GM21619 (cell line): ENCODE results near the gene RGS12.

Source experiments
- ATAC-seq: cut with Tn5 transposase; IDR thresholded peaks from one replicate; pipeline ENCODE4 v1.9.1; 2021; ENCODE audit not compliant: unreplicated experiment

The RGS12 gene

GRCh38 chr4:3254302-3255131 is 38.3 kb upstream of the RGS12 start:
- no peak for ATAC-seq

GRCh38 chr4:3255611-3256186 is 37.1 kb upstream of the RGS12 start:
- ATAC-seq = no peak

- no peak for ATAC-seq
These were observed 36.4 kb upstream of the RGS12 start for GRCh38 chr4:3256230-3257102.

- peak; percentile 17 for ATAC-seq
These were observed 35.7 kb upstream of the RGS12 start for GRCh38 chr4:3257103-3257555.

DNA sequence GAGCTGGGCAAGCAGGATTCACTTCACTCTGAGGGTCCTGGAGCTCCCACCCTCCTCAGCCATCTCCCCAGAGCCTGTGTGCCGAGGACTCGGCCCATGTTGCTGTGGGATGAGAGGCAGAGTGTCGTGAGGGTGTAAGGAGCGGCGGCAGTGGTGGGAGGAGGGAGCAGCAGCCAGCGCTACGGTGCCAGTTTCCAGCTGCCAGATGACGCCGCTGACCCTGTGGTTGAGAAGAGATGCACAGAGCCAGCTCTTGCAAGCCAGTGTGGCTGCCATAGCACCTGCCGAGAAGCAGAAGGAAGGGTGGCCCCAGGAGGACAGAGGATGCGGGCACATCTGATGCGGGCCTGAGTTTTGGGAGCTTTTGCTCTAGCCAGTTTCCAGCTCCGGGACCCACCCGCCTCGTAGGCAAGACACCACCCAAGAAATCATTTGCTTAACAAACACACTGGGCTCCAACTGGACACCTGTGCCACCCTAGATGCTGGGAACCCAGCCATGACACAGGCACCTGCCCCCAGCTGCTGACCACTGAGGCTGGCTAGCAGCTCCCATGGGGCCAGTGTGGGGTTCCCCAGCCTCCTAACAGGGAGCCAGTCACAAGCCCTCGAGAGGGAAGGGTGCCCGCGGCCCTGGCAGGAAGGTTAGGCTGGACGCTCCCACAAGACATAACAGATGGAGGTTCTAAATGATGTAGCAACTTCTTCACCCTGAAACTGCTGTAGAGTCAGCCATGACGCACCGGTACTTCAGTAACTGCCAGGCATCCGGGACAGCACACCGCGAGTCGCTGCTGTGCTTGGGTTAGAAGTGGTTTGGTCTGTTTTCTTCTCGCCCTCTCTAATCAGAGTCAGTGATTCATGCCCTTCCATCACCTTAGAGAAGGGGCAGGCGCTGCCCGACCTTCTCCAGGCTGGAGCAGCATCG is 35.0 kb upstream of the RGS12 start:
- peak; percentile 63 for ATAC-seq

- ATAC-seq = no peak
These were observed 31.2 kb upstream of the RGS12 start for GRCh38 chr4:3261411-3262207.

- no peak for ATAC-seq
These were observed 30.4 kb upstream of the RGS12 start for GRCh38 chr4:3262208-3263052.

DNA sequence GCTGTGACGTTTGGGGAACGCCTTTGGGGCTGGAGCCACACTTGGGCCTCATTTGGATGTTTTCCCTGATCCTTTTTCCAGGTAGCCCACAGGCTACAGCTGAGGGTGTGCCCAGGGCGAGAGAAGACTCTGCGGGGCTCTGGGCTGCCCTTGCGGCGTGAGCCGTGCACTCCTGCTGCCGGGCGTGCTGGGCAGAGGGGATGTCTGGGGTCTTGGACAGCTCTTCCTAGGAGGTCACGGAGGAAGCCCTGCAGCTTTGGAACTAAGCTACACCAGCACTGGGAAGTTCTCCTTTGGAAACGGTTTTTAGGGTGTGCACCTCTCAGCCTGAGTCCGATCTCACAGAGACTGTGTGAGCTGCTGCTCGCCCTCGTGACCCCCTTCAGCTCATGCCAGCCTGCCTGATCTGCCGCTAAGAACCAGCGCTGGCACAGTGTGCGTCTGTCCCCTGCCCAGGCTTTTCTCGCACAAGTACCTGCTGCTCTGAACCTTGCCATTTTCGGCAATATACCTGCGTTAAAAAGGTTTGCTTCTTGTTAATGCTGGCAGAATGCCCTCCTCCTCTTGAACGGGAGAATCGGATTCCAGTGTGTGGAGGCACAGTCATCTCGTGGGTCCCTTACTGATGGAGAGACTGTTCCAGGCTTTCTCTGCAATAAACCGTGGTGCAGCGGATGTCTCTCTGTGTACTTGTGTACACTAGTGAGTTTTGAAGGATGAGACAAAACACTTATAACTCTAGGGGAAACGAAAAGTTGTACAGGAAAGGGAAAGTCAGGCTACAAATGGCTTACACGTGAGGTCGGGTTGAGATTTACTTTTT is 29.6 kb upstream of the RGS12 start:
- no peak for ATAC-seq

DNA sequence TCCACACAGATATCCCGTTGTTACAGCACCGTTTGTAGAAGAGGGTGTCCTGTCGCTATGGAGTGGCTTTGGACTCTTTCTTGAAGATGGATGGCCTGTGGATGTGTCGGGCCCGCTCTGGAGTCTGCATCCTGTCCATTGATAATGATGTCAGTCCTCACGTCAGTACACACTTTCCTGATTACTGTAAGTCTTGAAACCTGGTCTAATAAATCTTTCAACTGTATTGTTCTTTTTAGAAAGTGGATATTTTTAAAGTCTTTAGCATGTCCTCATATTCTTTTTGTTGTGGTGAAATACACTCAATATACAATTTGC is 29.0 kb upstream of the RGS12 start:
- ATAC-seq = no peak

DNA sequence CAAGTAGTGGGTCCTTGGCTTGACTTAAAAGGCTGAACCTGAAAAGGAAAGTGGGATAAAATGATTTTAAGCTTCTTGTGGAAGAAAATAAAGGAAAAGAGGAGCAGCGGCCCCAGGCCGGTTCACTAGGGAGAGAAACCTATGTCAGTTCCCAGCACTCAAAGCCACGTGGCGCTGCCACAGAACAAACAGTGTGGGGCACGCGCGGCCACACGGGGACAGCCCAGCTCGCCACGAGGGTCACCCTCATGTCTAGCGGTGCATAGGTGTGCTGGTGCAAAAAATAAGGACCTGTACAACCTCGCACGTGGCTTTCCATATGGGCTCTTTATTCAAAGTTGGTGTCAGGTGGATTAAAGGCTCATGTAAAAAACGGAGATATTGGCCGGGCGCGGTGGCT is 26.7 kb upstream of the RGS12 start:
- ATAC-seq = no peak

DNA sequence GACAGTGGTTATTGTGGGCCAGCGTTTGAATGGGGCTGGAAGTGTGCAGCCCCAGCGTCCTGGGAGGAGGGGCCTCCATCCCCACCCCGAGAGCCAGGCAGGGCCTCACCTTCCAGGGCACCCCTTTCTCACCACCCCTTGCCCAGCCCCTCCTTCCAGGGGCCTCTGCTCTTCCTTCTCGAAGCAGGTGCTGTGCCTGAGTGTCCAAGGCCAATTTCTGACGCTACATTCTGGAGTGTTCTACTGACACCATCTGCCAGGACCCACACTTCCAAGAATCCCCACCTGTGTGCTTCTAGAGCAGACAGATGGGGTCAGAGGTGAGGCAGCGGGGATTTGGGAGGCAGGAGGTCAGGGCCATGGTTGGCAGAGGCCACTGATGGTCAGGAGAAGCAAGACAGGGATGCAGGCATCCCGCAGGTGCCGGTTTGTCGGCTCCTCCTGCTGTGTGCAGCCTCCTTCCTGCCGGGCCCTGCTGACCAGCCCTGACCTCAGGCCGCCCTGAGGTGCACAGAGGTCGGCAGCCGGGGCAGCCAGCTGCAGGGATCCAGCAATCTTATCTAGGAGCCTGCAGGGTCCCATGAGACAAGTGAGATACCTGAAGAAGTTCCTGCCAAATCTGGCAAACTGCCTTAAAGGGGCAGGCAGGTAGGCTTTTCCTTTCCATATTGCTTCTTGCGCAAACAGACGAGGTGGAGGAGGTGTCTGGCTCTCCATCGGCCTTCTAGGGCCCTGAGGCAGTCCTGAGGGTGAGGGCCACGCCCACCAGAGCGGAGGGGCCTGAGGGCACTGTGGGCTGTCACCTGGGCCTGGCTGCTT is 25.0 kb upstream of the RGS12 start:
- no peak for ATAC-seq

GRCh38 chr4:3268395-3269104 is 24.3 kb upstream of the RGS12 start:
- ATAC-seq = no peak

DNA sequence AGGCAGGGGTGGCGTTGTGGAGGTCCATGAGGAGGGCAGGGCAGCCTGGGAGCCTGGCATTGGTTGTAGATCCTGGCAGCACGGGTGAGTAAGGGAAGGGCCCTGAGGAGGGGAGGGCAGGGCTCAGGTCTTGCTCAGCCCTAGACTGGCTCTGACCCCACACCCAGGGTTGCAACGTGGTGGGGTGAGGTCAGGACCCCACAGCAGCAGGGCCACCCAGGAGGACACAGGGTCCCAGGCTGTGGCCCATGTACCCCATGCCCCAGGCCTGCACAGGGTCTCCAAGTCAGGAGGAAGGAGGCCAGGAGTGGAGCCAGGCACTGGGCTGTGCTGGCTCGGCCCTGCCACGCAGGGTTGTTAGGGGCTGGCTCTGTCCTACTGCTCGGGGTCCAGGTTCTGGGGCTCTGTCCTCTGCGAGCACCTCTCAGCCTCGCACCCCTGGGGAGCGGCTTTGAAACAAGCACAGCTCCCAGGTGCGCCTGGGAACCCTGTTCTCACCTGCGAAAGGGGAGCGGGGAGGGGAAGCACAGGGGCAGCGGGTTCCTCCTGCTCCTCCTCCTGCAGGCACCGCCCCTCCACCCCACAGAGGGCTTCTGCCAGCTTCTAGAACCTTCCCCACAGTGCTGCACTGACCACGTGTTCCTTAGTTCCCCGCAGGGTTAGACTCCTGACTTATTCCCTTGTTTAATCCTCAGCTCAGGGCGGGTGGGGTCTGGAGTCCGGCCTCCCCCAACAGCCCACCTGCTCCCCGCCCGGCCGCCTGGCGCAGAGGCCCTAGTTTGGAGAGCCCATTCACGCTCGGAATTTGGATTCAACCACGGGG is 23.5 kb upstream of the RGS12 start:
- ATAC-seq = no peak

GRCh38 chr4:3269991-3270611 is 22.7 kb upstream of the RGS12 start:
- no peak for ATAC-seq

- no peak for ATAC-seq
These were observed 21.7 kb upstream of the RGS12 start for GRCh38 chr4:3271131-3271530.
